ENCODE data around the gene GALP.

GALP gene

DNA sequence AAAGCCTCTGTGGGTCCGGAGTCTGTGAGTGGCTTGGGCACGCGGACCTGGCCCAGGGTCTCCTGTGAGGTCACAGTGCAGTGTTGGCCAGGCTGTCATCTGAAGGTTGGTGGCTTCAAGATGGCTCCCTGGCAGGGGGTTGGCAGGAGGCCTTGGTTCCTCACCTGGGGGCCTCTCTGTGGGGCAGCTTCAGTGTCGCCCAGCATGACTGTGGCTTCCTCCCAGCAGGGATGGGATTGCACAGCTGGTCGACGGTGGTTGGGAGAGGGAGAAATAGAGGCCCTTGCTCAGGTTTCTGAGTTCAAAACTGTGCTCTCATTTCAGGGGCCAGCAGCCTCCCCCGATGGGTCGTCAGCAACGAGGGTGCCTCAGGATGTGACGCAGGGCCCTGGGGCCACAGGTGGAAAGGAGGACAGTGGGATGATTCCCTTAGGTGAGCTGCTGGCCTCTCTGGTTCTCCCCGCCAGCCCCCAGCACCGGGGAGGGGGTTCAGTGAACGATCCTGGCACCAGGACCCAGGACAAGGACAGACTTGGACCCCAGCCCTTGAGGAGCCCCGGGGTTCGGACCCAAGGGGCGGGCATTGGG lies 17.5 kb upstream of the GALP start:
- Histone ChIP-seq H3K79me2 (ENCODE audit: control insufficient read depth, low read length) (0 out of 2 replicates have a peak, but pooled peaks cover 2% of the 10 kb centered on the region), H3K9me2 (replicated peaks; ENCODE audit: control insufficient read depth, low read length) (no peaks in the 10 kb centered on the region), H3K4me1 (ENCODE audit: control insufficient read depth, low read length) (no peaks in the 10 kb centered on the region), H3F3A (ENCODE audit: control insufficient read depth, insufficient read depth) (no peaks in the 10 kb centered on the region), H3K27ac (ENCODE audit: low read depth, low read length) (no peak overlapping the region), H3K4me3 (ENCODE audit: low read length) (no peak overlapping the region), H3K27me3 (ENCODE audit: control insufficient read depth, low read length) (no peaks in the 10 kb centered on the region), H3K36me3 (ENCODE audit: control insufficient read depth, low read length) (peaks cover 21% of the 10 kb centered on the region), H4K20me1 (ENCODE audit: control insufficient read depth, insufficient read depth, low read depth, low read length) (no peaks in the 10 kb centered on the region), H3K9me3 (ENCODE audit: control insufficient read depth, insufficient read depth, low read length) (no peaks in the 10 kb centered on the region), H3K4me2 (ENCODE audit: low read length) (no peak overlapping the region)
- TF ChIP-seq CTCF (IDR thresholded peaks at IDR 0.05; ENCODE audit: low read depth, low read length, poor library complexity, severe bottlenecking) = no peak
- TF ChIP-seq EZH2phosphoT487 (IDR thresholded peaks at IDR 0.05; ENCODE audit: borderline replicate concordance, low read length) = no peak

DNA sequence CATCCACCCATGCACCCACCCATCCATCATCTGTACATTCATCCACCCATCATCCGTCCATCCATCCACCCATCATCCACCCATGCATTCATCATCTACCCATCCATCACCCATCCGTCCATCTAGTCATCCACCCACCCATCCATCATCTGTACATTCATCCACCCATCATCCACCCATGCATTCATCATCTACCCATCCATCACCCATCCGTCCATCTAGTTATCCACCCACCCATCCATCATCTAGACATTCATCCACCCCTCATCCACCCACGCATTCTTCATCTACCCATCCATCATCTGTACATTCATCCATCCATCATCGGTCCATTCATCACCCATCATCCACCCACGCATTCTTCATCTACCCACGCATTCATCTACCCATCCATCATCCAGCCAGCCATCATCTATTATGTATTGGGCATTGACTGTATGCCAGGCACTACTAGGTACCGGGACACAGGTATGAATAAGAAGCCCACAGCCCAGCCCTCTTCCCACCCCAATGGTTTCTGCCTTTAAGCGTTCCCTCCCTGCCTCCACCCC lies 16.7 kb upstream of the GALP start:
- no peak overlapping the region for H3K27ac ChIP-seq (ENCODE audit: low read depth, low read length)
- H3K4me2 ChIP-seq (ENCODE audit: low read length) = no peak overlapping the region
- no peaks in the 10 kb centered on the region for H3K79me2 ChIP-seq (ENCODE audit: control insufficient read depth, low read length)
- peaks cover 21% of the 10 kb centered on the region for H3K36me3 ChIP-seq (ENCODE audit: control insufficient read depth, low read length)
- no peaks in the 10 kb centered on the region for H3K9me3 ChIP-seq (ENCODE audit: control insufficient read depth, insufficient read depth, low read length)
- H3K9me2 ChIP-seq (replicated peaks; ENCODE audit: control insufficient read depth, low read length) = no peaks in the 10 kb centered on the region
- H3K4me3 ChIP-seq (ENCODE audit: low read length) = no peak overlapping the region
- H3K4me1 ChIP-seq (ENCODE audit: control insufficient read depth, low read length) = no peaks in the 10 kb centered on the region
- TF ChIP-seq CTCF (IDR thresholded peaks at IDR 0.05; ENCODE audit: low read depth, low read length, poor library complexity, severe bottlenecking) = no peak
- TF ChIP-seq EZH2phosphoT487 (IDR thresholded peaks at IDR 0.05; ENCODE audit: borderline replicate concordance, low read length) = no peak
- no peaks in the 10 kb centered on the region for H4K20me1 ChIP-seq (ENCODE audit: control insufficient read depth, insufficient read depth, low read depth, low read length)
- H3K27me3 ChIP-seq (ENCODE audit: control insufficient read depth, low read length) = no peaks in the 10 kb centered on the region
- H3F3A ChIP-seq (ENCODE audit: control insufficient read depth, insufficient read depth) = no peaks in the 10 kb centered on the region

GRCh38 chr19:56159622-56160271 lies 16.1 kb upstream of the GALP start:
- Histone ChIP-seq H3K79me2 (ENCODE audit: control insufficient read depth, low read length) (no peaks in the 10 kb centered on the region), H3K4me1 (ENCODE audit: control insufficient read depth, low read length) (no peaks in the 10 kb centered on the region), H4K20me1 (ENCODE audit: control insufficient read depth, insufficient read depth, low read depth, low read length) (no peaks in the 10 kb centered on the region), H3K36me3 (ENCODE audit: control insufficient read depth, low read length) (peaks cover 18% of the 10 kb centered on the region), H3K4me2 (ENCODE audit: low read length) (no peak overlapping the region), H3K4me3 (ENCODE audit: low read length) (no peak overlapping the region), H3F3A (ENCODE audit: control insufficient read depth, insufficient read depth) (no peaks in the 10 kb centered on the region), H3K9me2 (replicated peaks; ENCODE audit: control insufficient read depth, low read length) (no peaks in the 10 kb centered on the region), H3K27me3 (ENCODE audit: control insufficient read depth, low read length) (no peaks in the 10 kb centered on the region), H3K9me3 (ENCODE audit: control insufficient read depth, insufficient read depth, low read length) (no peaks in the 10 kb centered on the region), H3K27ac (ENCODE audit: low read depth, low read length) (no peak overlapping the region)
- TF ChIP-seq CTCF (IDR thresholded peaks at IDR 0.05; ENCODE audit: low read depth, low read length, poor library complexity, severe bottlenecking) = no peak
- no peak for TF ChIP-seq EZH2phosphoT487 (IDR thresholded peaks at IDR 0.05; ENCODE audit: borderline replicate concordance, low read length)
